HFFc6 (cell line): ENCODE results near the gene GNAZ. TPM values are rescaled to one million over a fixed set of nuclear protein-coding genes. Genes with fewer than 3 reads are reported as not detected.

Source experiments
- DNase-seq: peaks from one replicate; pipeline ENCODE4 v3.0.0-alpha.2; 2018
- H3K27ac Mint-ChIP-seq: 2 replicates; pipeline ENCODE4 v1.8.0; 2020; ENCODE audit warnings: mild to moderate bottlenecking, mixed read lengths
- H3K27me3 Mint-ChIP-seq: 2 replicates; pipeline ENCODE4 v1.8.0; 2021; ENCODE audit warnings: mild to moderate bottlenecking, moderate library complexity, mixed read lengths; ENCODE audit not compliant: insufficient read depth
- H3K36me3 Mint-ChIP-seq: 2 replicates; pipeline ENCODE4 v1.8.0; 2021; ENCODE audit warnings: low read depth, mixed read lengths
- H3K4me1 Mint-ChIP-seq: 2 replicates; pipeline ENCODE4 v1.8.0; 2020; ENCODE audit warnings: low read depth, mixed read lengths
- H3K4me3 Mint-ChIP-seq: 2 replicates; pipeline ENCODE4 v1.8.0; 2020; ENCODE audit warnings: mild to moderate bottlenecking, moderate library complexity, mixed read lengths
- H3K9me3 Mint-ChIP-seq: 2 replicates; pipeline ENCODE4 v1.8.0; 2020; ENCODE audit warnings: mild to moderate bottlenecking, mixed read lengths
- CTCF ChIP-seq: fragments of 200-600 bp; sonication (generic); IDR thresholded peaks from 2 replicates; pipeline ENCODE4 v1.5.0; 2021; ENCODE audit warnings: antibody characterized with exemption, mild to moderate bottlenecking
- total RNA-seq, 6 experiments: library from RNA; stranded (reverse); fragmentation: NEBNext Ultra II Directional; extraction: Animal tissue kit (Norgen Biotek cat#: 25700); gene quantifications; 2 replicates in 1 of 6; 3 replicates in 5 of 6; pipeline ENCODE4 v1.2.3, GENCODE V29; 2021

The GNAZ gene
- total RNA-seq, 6 experiments from 2014 or later = 19.0 to 22.5 (median 20.1) TPM

- Mint-ChIP-seq H3K4me3 (no peak overlapping the region), H3K4me1 (no peaks in the 10 kb centered on the region), H3K9me3 (no peaks in the 10 kb centered on the region), H3K27ac (no peak overlapping the region), H3K27me3 (no peaks in the 10 kb centered on the region; the same call in 1 of the 2 replicates), H3K36me3 (no peaks in the 10 kb centered on the region)
- DNase-seq = no peak
- no peak for TF ChIP-seq CTCF
These were observed 43.8 kb downstream of the GNAZ start for GRCh38 chr22:23113847-23114720.

- H3K9me3 Mint-ChIP-seq = no peaks in the 10 kb centered on the region
- H3K27me3 Mint-ChIP-seq = peaks cover 2% of the 10 kb centered on the region
- TF ChIP-seq CTCF = no peak
- H3K36me3 Mint-ChIP-seq = no peaks in the 10 kb centered on the region
- no peak overlapping the region for H3K4me3 Mint-ChIP-seq
- DNase-seq = no peak
- no peaks in the 10 kb centered on the region for H3K4me1 Mint-ChIP-seq
- no peak overlapping the region for H3K27ac Mint-ChIP-seq
These were observed 44.4 kb downstream of the GNAZ start for GRCh38 chr22:23114721-23115020.

- Mint-ChIP-seq H3K4me1 (no peaks in the 10 kb centered on the region), H3K36me3 (no peaks in the 10 kb centered on the region), H3K9me3 (no peaks in the 10 kb centered on the region), H3K4me3 (no peak overlapping the region), H3K27me3 (peaks cover 2% of the 10 kb centered on the region), H3K27ac (no peak overlapping the region)
- no peak for DNase-seq
- no peak for TF ChIP-seq CTCF
These were observed 45.0 kb downstream of the GNAZ start for GRCh38 chr22:23115369-23115768.

- DNase-seq = no peak
- TF ChIP-seq CTCF = no peak
- Mint-ChIP-seq H3K4me3 (no peak overlapping the region), H3K36me3 (no peaks in the 10 kb centered on the region), H3K27me3 (peaks cover 5% of the 10 kb centered on the region), H3K9me3 (no peaks in the 10 kb centered on the region), H3K27ac (no peak overlapping the region), H3K4me1 (no peaks in the 10 kb centered on the region)
These were observed 45.6 kb downstream of the GNAZ start for GRCh38 chr22:23115825-23116494.

- Mint-ChIP-seq H3K4me3 (no peak overlapping the region), H3K27me3 (peaks cover 7% of the 10 kb centered on the region), H3K9me3 (no peaks in the 10 kb centered on the region), H3K4me1 (no peaks in the 10 kb centered on the region; the same call in 1 of the 2 replicates), H3K27ac (no peak overlapping the region), H3K36me3 (no peaks in the 10 kb centered on the region)
- TF ChIP-seq CTCF = no peak
- no peak for DNase-seq
These were observed 46.4 kb downstream of the GNAZ start for GRCh38 chr22:23116506-23117263.
